ENCODE measurements around the gene CTNND2. TPM values are rescaled to one million over a fixed set of nuclear protein-coding genes. Genes with fewer than 3 reads are reported as not detected.

Gene CTNND2
- total RNA-seq, 2 experiments from 2014 or later, result not detected

DNA sequence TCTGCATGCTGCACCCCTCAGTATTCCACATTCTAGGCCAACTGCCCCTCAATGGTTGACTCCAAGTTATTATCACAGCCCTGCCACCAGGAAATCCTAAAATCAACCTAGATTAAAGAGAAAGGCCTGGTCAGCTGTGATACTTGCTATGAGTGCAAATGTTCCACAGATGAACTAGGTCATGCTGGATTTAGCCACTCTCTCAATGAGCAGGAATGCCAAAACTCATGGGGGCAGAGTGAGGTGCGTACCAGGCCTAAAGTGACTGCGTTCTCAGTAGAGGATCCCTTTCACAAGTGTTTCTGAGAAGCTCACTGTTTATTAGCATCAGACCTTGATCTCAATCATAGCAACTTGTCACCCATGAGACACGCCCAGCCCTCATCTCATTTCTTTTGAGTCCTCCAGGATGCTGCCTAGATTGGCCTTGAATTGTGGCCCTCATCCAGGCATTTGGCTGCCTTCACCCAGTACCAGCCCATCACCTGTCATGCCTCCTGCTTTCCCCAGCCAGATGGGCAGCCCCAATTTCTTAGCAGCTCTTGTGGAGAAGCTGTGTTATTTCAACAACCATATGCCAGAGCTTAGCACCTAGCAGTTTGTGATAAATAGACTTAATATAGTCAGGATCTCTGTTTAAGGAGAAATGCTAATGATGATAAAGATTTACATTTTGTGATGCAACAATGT lies 383.9 kb downstream of the CTNND2 start:
- no peaks in the 10 kb centered on the region for H3K4me1 Mint-ChIP-seq
- no peak overlapping the region for H3K27ac Mint-ChIP-seq
- H3K4me3 Mint-ChIP-seq, result no peak overlapping the region
- peaks cover 3% of the 10 kb centered on the region for H3K9me3 Mint-ChIP-seq
- ChIA-PET POLR2A (no interaction called here), CTCF (interaction anchor here (0.5 kb wide), 1 partner anchor 1352 kb away, joined by 4 read pairs; no protein-coding TSS in a partner anchor)
- H3K36me3 Mint-ChIP-seq (ENCODE audit: low read depth), result no peaks in the 10 kb centered on the region
- no peaks in the 10 kb centered on the region for H3K27me3 Mint-ChIP-seq
- DNase-seq, result no peak

DNA sequence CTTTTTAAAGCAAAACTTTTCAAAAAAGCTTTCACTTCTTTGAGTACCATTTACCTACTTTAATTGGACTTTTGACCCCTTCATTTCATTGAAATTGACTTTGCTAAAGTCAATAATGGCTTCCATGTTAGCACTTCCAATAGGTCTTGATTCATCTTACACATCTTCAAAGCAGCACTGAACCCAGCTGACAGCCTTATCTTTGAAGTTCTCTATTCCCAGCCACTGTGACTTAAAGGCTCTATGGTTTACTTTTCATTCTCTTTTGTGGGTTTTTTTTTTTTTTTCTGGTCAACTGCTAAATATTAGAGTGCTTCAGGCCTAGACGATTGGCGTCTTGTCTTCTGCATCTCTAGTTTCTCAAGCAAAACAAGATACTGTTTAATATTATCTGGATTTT lies 385.0 kb downstream of the CTNND2 start:
- CTCF ChIA-PET, result no interaction called here
- no peaks in the 10 kb centered on the region for H3K4me1 Mint-ChIP-seq

DNA sequence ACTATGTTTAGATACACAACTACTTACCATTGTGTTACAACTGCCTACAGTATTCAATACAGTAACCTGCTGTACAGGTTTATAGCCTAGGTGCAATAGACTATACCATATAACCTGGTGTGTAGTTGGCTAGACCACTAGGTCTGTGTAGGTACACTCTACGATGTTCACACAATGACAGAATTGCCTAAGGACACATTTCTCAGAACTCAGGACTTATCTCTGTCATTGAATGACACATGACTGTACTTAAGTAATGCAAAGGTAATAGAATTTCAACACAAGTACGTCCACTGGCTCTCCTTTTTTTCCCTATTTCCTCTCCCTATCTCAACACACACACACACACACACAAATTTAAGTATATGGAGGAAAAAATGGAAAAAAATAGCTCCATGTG lies 385.6 kb downstream of the CTNND2 start:
- Mint-ChIP-seq H3K9me3 (peaks cover 3% of the 10 kb centered on the region), H3K4me3 (no peak overlapping the region), H3K27ac (no peak overlapping the region), H3K27me3 (no peaks in the 10 kb centered on the region), H3K4me1 (no peaks in the 10 kb centered on the region), H3K36me3 (ENCODE audit: low read depth) (no peaks in the 10 kb centered on the region)
- POLR2A ChIA-PET, result no interaction called here
- CTCF ChIA-PET, result no interaction called here
- DNase-seq, result no peak

More for the DNA sequence above, 385.0 kb downstream of the CTNND2 start:
- Mint-ChIP-seq H3K36me3 (ENCODE audit: low read depth) (no peaks in the 10 kb centered on the region), H3K4me3 (no peak overlapping the region), H3K9me3 (peaks cover 3% of the 10 kb centered on the region), H3K27me3 (no peaks in the 10 kb centered on the region), H3K27ac (no peak overlapping the region)
- no peak for DNase-seq
- POLR2A ChIA-PET, result no interaction called here

DNA sequence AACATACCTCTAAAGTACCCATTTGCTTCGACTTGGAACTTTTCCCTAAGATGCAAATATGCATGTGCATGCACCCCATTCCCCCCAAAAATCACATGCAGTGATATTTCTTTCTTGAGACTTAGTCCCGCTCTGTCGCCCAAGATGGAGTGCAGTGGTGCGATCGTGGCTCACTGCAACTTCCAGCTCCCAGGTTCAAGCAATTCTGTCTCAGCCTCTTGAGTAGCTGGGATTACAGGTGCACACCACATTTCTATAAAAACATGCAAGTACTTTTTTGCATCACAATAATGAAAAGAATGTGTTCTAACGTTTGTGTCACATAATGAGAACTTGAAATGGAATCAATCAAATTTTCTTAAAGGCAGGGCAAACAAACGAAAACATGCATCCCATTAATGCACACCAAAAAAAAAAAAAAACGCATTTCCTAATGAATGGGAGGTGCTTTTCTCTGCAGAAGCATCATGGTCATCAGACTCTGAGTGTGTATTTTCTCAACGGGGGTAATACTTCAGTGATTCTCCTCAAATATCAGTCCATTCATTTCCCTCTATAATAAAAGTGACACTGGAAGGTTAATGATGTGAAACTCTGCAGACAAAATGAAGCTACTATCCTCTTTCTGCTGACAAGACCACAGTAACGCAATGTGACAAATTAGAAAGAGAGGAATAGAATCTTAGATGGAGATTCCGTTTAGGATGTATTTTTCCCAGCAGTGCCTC lies 389.4 kb downstream of the CTNND2 start:
- Mint-ChIP-seq H3K4me3 (no peak overlapping the region), H3K9me3 (no peaks in the 10 kb centered on the region), H3K36me3 (ENCODE audit: low read depth) (no peaks in the 10 kb centered on the region), H3K4me1 (no peaks in the 10 kb centered on the region), H3K27ac (no peak overlapping the region), H3K27me3 (no peaks in the 10 kb centered on the region)
- CTCF ChIA-PET, result no interaction called here
- DNase-seq, result no peak
- POLR2A ChIA-PET, result no interaction called here

DNA sequence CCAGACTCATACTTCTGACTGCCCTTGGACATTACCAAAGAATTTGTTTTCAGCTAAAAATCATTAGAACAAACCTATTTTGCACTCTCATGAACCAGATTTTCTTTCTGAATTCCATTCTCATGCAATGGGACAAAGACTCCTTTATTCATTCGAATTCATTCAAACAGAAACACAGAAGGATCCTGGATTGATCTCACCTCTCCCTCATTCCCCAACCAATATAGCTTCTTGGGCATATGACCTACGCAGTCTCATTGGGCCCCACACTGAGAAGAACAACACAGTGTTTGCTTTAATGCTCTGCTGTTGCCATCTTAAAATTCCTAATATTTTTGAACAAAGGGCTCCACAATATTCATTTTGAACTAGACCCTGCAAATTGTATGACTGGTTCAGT lies 392.4 kb downstream of the CTNND2 start:
- Mint-ChIP-seq H3K36me3 (ENCODE audit: low read depth) (no peaks in the 10 kb centered on the region), H3K27ac (no peak overlapping the region), H3K27me3 (no peaks in the 10 kb centered on the region), H3K4me3 (no peak overlapping the region), H3K9me3 (no peaks in the 10 kb centered on the region), H3K4me1 (no peaks in the 10 kb centered on the region)
- DNase-seq, result no peak
- ChIA-PET CTCF (no interaction called here), POLR2A (no interaction called here)

DNA sequence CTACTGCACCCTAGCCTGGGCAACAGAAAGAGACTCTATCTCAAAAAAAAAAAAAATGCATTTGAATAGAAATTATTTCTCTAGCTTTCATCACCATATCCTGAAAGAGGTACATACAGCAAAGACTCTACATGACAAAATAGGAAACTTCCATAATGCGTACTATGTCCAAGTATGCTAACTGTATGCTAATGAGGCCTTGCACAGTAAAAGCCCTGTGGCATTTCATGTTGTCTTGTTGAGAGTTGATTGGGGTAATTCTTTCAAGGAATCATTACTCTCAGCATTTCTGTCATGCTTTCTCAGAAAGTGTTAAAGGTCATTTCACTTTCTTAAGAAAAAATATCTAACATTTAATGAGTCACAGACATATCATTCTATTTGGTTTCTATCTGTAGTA lies 393.4 kb downstream of the CTNND2 start:
- CTCF ChIA-PET, result no interaction called here
- POLR2A ChIA-PET, result no interaction called here
- Mint-ChIP-seq H3K27me3 (no peaks in the 10 kb centered on the region), H3K9me3 (no peaks in the 10 kb centered on the region), H3K27ac (no peak overlapping the region), H3K4me3 (no peak overlapping the region), H3K36me3 (ENCODE audit: low read depth) (no peaks in the 10 kb centered on the region), H3K4me1 (no peaks in the 10 kb centered on the region)
- no peak for DNase-seq

DNA sequence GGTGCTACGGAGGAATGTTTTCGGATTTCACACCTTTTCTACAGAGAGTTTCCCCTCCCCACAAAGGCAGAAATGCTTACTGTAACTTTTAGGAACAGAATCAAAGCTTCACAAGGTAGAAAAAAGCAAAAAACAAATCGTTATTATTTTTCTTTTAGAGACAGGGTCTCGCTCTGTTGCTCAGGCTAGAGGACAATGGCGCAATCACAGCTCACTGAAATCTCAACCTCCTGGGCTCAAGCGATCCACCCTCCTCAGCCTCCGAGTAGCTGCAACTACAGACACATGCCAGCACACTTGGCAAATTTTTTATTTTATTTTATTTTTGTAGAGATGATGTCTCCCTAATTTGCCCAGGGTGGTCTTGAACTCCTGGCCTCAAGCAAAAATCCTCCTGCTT lies 394.5 kb downstream of the CTNND2 start:
- Mint-ChIP-seq H3K36me3 (ENCODE audit: low read depth) (no peaks in the 10 kb centered on the region), H3K4me1 (no peaks in the 10 kb centered on the region), H3K27me3 (no peaks in the 10 kb centered on the region), H3K4me3 (no peak overlapping the region), H3K9me3 (no peaks in the 10 kb centered on the region), H3K27ac (no peak overlapping the region)
- ChIA-PET POLR2A (no interaction called here), CTCF (no interaction called here)
- no peak for DNase-seq

DNA sequence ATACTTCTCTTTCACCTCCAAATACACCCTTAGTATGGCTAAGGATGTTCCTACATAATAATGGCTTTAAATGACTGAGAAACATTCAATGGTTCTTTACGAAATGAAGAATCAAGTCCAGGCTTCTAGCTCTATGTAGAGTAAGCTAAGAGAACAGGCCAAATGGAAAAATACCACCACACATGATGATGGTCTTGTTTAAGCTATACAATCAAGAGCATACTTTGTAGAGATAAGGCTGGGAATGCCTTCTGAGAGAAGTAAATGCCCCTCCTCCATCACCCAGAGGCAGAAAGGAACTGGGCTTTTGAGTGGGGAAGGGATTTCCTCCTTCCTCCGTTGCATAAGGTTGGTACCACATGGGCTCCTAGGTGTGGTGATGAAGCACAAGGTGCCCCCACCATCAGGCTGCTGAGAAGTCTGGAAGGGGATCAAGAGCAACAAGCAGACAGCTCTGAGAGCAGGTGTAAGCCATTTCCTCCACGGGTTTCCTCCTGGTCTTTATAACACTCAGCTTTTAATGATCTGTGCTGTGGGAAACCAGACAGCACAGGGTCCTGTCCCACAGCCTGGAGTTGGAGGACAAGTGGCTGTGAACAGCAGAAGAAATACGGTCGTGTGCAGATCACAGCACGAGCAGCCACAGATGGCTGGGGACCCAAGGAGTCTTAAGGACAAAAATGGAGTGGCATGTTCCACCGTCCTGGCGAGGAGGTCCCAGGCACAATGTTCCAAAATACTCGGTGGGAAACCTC lies 396.9 kb downstream of the CTNND2 start:
- Mint-ChIP-seq H3K4me1 (no peaks in the 10 kb centered on the region), H3K36me3 (ENCODE audit: low read depth) (no peaks in the 10 kb centered on the region), H3K27me3 (no peaks in the 10 kb centered on the region), H3K4me3 (no peak overlapping the region), H3K27ac (no peak overlapping the region), H3K9me3 (no peaks in the 10 kb centered on the region)
- ChIA-PET CTCF (no interaction called here), POLR2A (no interaction called here)
- no peak for DNase-seq

DNA sequence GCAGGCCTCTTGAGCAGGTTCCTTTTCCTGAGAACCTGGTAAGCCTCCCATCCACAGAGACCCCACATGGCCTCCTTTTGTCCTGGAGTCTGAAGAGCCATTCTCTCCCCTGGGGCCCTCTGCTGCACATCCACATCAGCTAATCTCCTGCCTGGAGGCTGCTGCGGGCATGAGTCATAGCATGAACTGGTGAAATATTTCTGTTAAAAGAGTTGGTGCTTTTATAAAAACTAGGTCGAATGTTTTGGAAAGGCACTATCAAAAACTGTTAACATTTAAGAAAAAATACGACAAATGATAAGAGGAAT lies 399.4 kb downstream of the CTNND2 start:
- Mint-ChIP-seq H3K36me3 (ENCODE audit: low read depth) (no peaks in the 10 kb centered on the region), H3K27ac (no peak overlapping the region), H3K4me1 (no peaks in the 10 kb centered on the region), H3K27me3 (no peaks in the 10 kb centered on the region), H3K4me3 (no peak overlapping the region), H3K9me3 (no peaks in the 10 kb centered on the region)
- no peak for DNase-seq
- CTCF ChIA-PET, result no interaction called here
- POLR2A ChIA-PET, result no interaction called here

DNA sequence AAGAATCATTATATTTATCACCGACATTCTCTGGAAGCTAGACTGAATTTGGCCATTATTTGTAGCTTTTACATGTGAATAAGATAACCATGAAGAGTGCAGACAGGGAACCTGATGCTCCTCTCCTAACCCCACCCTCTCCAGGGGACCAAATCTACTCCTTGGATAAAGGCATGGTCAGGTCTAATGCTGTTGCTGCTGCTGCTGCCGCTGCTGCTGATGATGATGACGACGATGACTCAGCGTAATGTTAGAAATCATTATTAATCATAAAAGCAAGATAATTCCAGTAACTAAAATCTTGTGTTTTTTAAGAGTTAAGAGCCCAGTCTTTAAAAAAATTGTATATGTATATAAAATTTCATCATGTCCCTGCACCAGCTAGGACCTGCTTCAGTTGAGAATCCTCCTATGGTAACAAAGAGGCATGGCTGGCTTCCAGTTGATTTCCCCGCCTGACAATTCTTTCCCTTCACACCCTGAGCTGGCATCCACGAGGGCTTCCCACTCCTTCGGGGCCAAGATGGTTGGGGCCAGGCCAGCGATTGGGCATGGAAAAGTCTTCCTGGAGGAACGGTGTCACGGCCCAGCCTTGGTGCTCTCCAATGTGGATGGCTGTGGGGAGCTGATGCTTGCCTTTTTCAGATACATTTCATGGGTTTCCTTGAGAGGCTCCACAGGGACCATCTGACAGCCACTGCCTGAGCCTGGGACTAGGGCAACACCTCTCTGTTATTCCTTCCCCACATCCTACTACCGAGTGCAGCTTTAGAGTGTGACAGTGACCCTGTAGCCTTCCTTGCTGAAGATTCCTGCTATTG lies 400.0 kb downstream of the CTNND2 start:
- Mint-ChIP-seq H3K27me3 (no peaks in the 10 kb centered on the region), H3K27ac (no peak overlapping the region), H3K36me3 (ENCODE audit: low read depth) (no peaks in the 10 kb centered on the region), H3K9me3 (no peaks in the 10 kb centered on the region), H3K4me1 (no peaks in the 10 kb centered on the region), H3K4me3 (no peak overlapping the region)
- no peak for DNase-seq
- CTCF ChIA-PET, result no interaction called here
- POLR2A ChIA-PET, result no interaction called here

DNA sequence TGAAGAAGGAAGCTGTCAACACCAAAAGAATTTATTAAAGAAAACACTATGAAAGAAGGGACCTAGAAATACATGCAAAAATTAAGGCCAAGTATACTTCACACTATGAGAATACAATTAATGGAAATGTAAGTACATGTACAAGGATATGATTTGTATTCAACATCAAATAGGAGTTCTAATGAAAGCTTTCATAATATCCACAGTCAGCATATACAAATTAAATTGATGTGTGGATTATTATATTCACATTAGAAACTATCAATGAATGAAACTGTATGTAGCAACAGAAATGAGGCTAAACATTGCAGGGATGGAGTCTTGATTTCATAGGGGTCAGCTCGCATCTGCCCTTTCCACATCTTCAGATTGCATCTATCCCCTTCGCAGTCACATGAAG lies 401.5 kb downstream of the CTNND2 start:
- Mint-ChIP-seq H3K4me3 (no peak overlapping the region), H3K27ac (no peak overlapping the region), H3K27me3 (no peaks in the 10 kb centered on the region), H3K9me3 (no peaks in the 10 kb centered on the region), H3K36me3 (ENCODE audit: low read depth) (no peaks in the 10 kb centered on the region), H3K4me1 (no peaks in the 10 kb centered on the region)
- POLR2A ChIA-PET, result no interaction called here
- CTCF ChIA-PET, result no interaction called here
- DNase-seq, result no peak

DNA sequence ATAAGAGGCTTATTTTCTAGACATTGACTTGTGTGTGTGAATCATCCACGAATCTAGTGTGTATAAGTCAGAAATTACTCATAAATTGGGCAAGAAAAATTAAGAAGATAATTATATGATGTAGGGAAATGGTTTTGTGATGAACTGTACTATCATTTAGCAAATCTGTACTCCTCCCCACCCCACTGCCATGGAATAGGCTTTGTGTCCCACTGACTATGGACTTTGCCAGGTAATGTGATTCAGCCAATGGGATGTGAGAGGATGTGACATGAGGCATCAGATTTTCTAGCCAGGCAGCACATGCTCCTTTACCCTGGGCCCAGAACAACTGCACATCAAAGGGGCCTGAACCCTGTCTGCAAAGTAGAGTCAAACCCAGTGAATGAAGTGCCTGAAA lies 406.6 kb downstream of the CTNND2 start:
- Mint-ChIP-seq H3K36me3 (ENCODE audit: low read depth) (no peaks in the 10 kb centered on the region), H3K27ac (no peak overlapping the region), H3K4me3 (no peak overlapping the region), H3K4me1 (no peaks in the 10 kb centered on the region), H3K9me3 (no peaks in the 10 kb centered on the region), H3K27me3 (no peaks in the 10 kb centered on the region)
- POLR2A ChIA-PET, result no interaction called here
- CTCF ChIA-PET, result no interaction called here
- DNase-seq, result no peak

DNA sequence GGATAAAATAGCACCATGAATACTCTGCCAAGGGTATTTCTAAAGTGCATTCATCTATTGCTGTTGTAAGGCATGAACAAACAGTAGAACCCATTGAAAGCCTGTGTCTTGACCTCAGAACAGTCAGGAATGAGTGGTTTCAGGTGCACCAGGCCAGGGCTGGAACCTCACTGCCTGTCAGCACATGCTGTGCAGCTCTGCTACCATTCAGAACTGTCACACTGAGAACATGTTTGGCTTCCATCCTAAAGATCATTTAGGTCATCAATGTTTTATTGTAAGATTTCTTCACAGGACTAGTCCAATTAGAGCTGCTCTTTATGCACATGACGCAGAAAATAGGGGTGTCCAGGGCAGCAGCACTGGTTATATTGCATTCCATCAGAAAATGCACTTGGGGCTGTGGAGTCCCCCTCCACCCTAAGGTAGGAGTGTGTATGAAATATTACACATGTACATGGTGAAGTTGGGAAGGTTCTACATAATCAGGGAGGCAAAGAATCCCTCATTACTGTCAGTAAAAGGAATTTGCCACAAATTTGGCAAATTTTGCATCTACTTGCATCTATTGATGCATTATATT lies 408.0 kb downstream of the CTNND2 start:
- Mint-ChIP-seq H3K9me3 (no peaks in the 10 kb centered on the region), H3K36me3 (ENCODE audit: low read depth) (no peaks in the 10 kb centered on the region), H3K4me1 (no peaks in the 10 kb centered on the region), H3K27ac (no peak overlapping the region), H3K4me3 (no peak overlapping the region), H3K27me3 (no peaks in the 10 kb centered on the region)
- ChIA-PET CTCF (no interaction called here), POLR2A (no interaction called here)
- no peak for DNase-seq

All from activated CD4-positive, alpha-beta memory T cell treated with anti-CD3 and anti-CD28 coated beads, Interleukin-2, amount 10 ng/mL, durations not matched to agents 7 days and 5 days (primary cell).